Cardiac atrium fibroblast (primary cell): ENCODE measurements around the gene HNRNPR. TPM values are rescaled to one million over a fixed set of nuclear protein-coding genes. Genes with fewer than 3 reads are reported as not detected.

Experiments
- total RNA-seq: library from RNA; depleted of rRNA; stranded (reverse); fragments of >200 nt; gene quantifications from 2 replicates; pipeline ENCODE4 v1.2.3, GENCODE V29; 2015

The HNRNPR gene
- 66.1 and 67.1 TPM in 2 replicates for total RNA-seq

DNA sequence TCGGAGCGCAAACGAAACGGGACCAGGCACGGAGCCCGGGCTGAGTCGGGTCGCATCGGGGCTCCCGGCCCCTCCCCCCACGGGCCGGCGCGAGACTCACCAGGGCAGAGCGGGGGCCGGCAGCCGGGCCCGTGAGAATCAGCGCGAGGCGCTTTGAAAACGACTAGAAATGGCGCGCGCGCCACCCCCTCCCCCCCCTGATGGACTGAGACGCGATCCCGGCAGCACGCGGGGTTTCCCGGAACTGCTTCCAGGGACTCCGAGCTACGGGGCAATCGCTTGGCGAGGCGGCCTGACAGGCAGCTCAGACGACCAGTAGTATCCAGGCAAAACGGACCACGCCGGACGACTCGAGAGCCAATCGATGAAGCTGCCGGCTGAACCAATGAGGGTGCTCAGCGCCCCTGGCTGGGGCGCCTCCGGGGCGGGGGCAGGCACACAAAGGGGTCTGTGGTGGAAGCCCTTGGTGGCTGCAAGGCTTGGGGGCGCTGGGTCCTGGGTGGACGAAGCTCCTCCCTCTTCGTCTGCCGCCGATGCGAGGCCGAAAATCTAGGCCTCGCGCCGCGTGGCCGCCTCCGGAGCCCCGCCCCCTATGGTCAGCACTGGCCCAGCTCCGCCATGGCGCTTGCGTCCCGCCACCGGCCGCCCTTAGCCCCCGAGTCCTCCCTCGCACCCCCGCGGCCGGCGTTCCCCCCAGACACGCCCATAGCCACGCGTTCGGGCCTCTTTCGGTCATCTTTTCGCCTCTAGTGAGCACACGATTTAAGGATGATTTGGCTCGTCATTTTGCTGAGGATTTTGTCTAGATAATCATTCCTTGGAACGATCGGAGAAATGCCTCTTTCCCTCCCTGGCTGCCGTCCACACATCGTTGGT lies at the start of gene HNRNPR:
Gene HNRNPR (minus strand): TSS at position 174 of the 876 bp plus-strand sequence. CDS start 3,276 bp downstream, outside the sequence.

DNA sequence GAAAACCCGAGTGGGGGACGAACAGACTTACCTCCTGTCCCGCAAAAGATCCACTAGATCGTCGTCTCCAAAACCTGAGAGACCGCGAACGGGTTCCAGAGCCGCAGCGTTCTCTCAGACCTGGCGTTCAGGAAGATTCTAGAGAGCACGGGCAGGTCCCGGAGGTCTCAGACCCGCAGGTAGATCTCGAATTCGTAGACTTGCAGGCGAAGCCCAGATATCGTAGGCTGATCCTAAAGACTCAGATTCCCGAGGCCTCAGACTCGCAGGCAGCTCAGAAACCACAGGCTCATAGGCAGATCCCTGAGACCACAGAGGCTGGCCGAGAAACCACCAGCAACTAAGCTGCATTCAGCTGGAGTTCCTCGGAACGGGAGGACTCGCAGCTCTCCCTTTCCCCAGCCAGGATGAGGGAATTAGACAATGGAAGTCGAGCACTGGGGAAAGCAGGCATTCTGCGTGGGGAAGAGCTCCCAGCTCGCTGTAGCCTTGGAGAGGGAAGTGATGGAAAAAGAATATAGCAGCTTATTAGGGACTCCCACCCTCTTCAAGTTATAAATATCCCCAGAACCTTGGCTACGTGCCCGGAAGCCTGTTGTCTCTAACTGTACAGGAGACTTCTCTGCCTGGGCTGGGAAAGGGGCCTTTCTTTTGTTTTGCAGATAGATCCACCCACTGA lies 25.4 kb upstream of the HNRNPR start, which contains the start of gene ZNF436:
Gene ZNF436 (minus strand): TSS at position 502 of the 679 bp plus-strand sequence. CDS start 1,831 bp downstream, outside the sequence.

Other genes starting within 250 kb of the HNRNPR start
- gene LUZP1, start 175.4 kb downstream of the HNRNPR start, total RNA-seq: 20.8 and 25.9 TPM in 2 replicates
- not detected in 2 replicates for gene HTR1D, start 126.8 kb downstream of the HNRNPR start, total RNA-seq
- 12.2 and 15.3 TPM in 2 replicates for gene ZNF436, start 25.6 kb upstream of the HNRNPR start, total RNA-seq
- 3.2 and 3.6 TPM in 2 replicates for gene TCEA3, start 80.5 kb upstream of the HNRNPR start, total RNA-seq
- 37.7 and 41.9 TPM in 2 replicates for gene ASAP3, start 139.9 kb upstream of the HNRNPR start, total RNA-seq
- under 0.01 and 0.81 TPM in 2 replicates for gene E2F2, start 186.9 kb upstream of the HNRNPR start, total RNA-seq
- gene ID3, start 215.2 kb upstream of the HNRNPR start, total RNA-seq: 655 and 658 TPM in 2 replicates